Panc1 (cell line): Measurements from ENCODE around the gene CALCOCO2. TPM values are rescaled to one million over a fixed set of nuclear protein-coding genes. Genes with fewer than 3 reads are reported as not detected.
A peak's percentile ranks its signal among the peaks of the same experiment; 100 is the strongest.

ENCODE experiments used
- ATAC-seq: fragments of 200-7000 bp; cut with Tn5 transposase; 2 replicates; pipeline ENCODE4 v1.9.1; 2020; ENCODE audit warnings: mild to moderate bottlenecking, moderate library complexity
- BruUV-seq: library from RNA; stranded (reverse); fragments of 400-500 nt; replicated peaks from 2 replicates; lab custom pipeline; 2021; lab: Mats Ljungman, UMichigan
- CTCF ChIA-PET: fragments of 300-600 bp; sonication (Branson Sonifier 250); formaldehyde crosslinking; loops from one replicate; lab custom pipeline; 2022; ENCODE audit warnings: antibody characterized with exemption; lab: Charles Lee
- POLR2A ChIA-PET: fragments of 300-600 bp; sonication (Branson Sonifier 250); formaldehyde crosslinking; loops from one replicate; lab custom pipeline; 2022; ENCODE audit warnings: antibody characterized with exemption; lab: Charles Lee
- DNase-seq: peaks from one replicate; pipeline ENCODE4 v3.0.0-alpha.2; 2010; ENCODE audit warnings: low read depth, low spot score
- H3K27ac ChIP-seq: 2 replicates; pipeline ENCODE4 v1.5.1; 2011; ENCODE audit warnings: mild to moderate bottlenecking, low read length, inconsistent platforms
- H3K27me3 ChIP-seq: fragments of 200-500 bp; sonication (Bioruptor generic); 2 replicates; pipeline ENCODE4 v1.6.0; 2014; ENCODE audit warnings: low read length, inconsistent platforms; ENCODE audit not compliant: control insufficient read depth, insufficient read depth
- H3K36me3 ChIP-seq: fragments of 200-500 bp; sonication (Bioruptor generic); 2 replicates; pipeline ENCODE4 v1.5.1; 2014; ENCODE audit warnings: inconsistent platforms, mild to moderate bottlenecking, low read length, moderate library complexity; ENCODE audit not compliant: control insufficient read depth, insufficient read depth
- H3K4me1 ChIP-seq: 2 replicates; pipeline ENCODE4 v1.5.1; 2011; ENCODE audit warnings: inconsistent platforms, mild to moderate bottlenecking, low read length, moderate library complexity; ENCODE audit not compliant: control insufficient read depth, insufficient read depth
- H3K4me3 ChIP-seq, 2 experiments: 2 replicates each; pipeline ENCODE4 v1.5.1; 2011 to 2012; ENCODE audit warnings: low read depth in 2 of 2, low read length in 2 of 2, mild to moderate bottlenecking in 2 of 2, inconsistent platforms in 1 of 2, moderate library complexity in 1 of 2
- H3K9me3 ChIP-seq: fragments of 200-500 bp; sonication (Bioruptor generic); 2 replicates; pipeline ENCODE4 v1.5.1; 2014; ENCODE audit warnings: low read depth, mild to moderate bottlenecking, inconsistent platforms, low read length, moderate library complexity; ENCODE audit not compliant: control insufficient read depth, insufficient read depth
- CTCF ChIP-seq: fragments of 450-650 bp; IDR thresholded peaks from 2 replicates; pipeline ENCODE4 v1.5.1; 2017; ENCODE audit warnings: mild to moderate bottlenecking
- POLR2AphosphoS5 ChIP-seq: IDR thresholded peaks from 2 replicates; pipeline ENCODE4 v1.6.1; 2012; ENCODE audit warnings: mild to moderate bottlenecking, low read depth, low read length, moderate library complexity
- REST ChIP-seq, 2 experiments: IDR thresholded peaks; 2 replicates each; pipeline ENCODE4 v1.6.1; 2011 to 2012; ENCODE audit warnings: low read depth in 2 of 2, control low read depth in 1 of 2, low read length in 1 of 2, mild to moderate bottlenecking in 1 of 2, moderate library complexity in 1 of 2; ENCODE audit not compliant: insufficient read depth in 1 of 2
- SIN3A ChIP-seq: IDR thresholded peaks from 2 replicates; pipeline ENCODE4 v1.6.1; 2012; ENCODE audit warnings: low read depth, mild to moderate bottlenecking, low read length, moderate library complexity, borderline replicate concordance; ENCODE audit not compliant: insufficient read depth
- TCF7L2 ChIP-seq: IDR thresholded peaks from 2 replicates; pipeline ENCODE4 v1.6.1; 2011; ENCODE audit warnings: mild to moderate bottlenecking, low read depth, low read length, inconsistent platforms
- in situ Hi-C: cut with HindIII; loops from 2 replicates; pipeline ENCODE4 v1.10.0; 2016; ENCODE audit warnings: low sequenced_read_pairs, low pct_unique_long_range_greater_than_20kb
- intact Hi-C: fragments of 100-400 bp; cut with micrococcal nuclease; formaldehyde crosslinking; loops from one replicate; pipeline ENCODE4 v1.10.0; 2022; ENCODE audit not compliant: unreplicated experiment
- total RNA-seq: library from RNA; stranded (reverse); gene quantifications from one replicate; pipeline ENCODE4 v1.2.1, GENCODE V29; 2021; ENCODE audit not compliant: unreplicated experiment

Gene CALCOCO2
- total RNA-seq, 1 experiment from 2014 or later: 282 TPM

GRCh38 chr17:48816438-48816773, 14.4 kb upstream of the CALCOCO2 start:
- H3K9me3 ChIP-seq: no peaks in the 10 kb centered on the region
- no peak for ATAC-seq
- POLR2A ChIA-PET: no interaction called here
- no peak for DNase-seq
- BruUV-seq: no TSS peak
- peak overlapping the region; percentile 47 to 63 for H3K4me3 ChIP-seq
- intact Hi-C loops (no loop called here), in situ Hi-C loops (loop anchor here (10.0 kb wide), 1 partner anchor 68 kb away; no protein-coding TSS in a partner anchor)
- H3K27ac ChIP-seq: peak overlapping the region; percentile 25; the same call in 1 of the 2 replicates
- CTCF ChIA-PET: interaction anchor here (0.6 to 8.9 kb wide), 3 partner anchors 13 to 68 kb away, joined by 4 to 111 read pairs (median 12); no protein-coding TSS in a partner anchor
- peaks cover 8% of the 10 kb centered on the region; the same call in 1 of the 2 replicates for H3K27me3 ChIP-seq
- H3K4me1 ChIP-seq: peaks cover 16% of the 10 kb centered on the region
- H3K36me3 ChIP-seq: no peaks in the 10 kb centered on the region
- TF ChIP-seq SIN3A (no peak), CTCF (no peak), REST (IDR thresholded peaks at IDR 0.05; ENCODE audit: insufficient read depth in 1 of 2, low read depth in 2 of 2, low read length in 1 of 2) (no peak), POLR2AphosphoS5 (no peak), TCF7L2 (no peak)

DNA sequence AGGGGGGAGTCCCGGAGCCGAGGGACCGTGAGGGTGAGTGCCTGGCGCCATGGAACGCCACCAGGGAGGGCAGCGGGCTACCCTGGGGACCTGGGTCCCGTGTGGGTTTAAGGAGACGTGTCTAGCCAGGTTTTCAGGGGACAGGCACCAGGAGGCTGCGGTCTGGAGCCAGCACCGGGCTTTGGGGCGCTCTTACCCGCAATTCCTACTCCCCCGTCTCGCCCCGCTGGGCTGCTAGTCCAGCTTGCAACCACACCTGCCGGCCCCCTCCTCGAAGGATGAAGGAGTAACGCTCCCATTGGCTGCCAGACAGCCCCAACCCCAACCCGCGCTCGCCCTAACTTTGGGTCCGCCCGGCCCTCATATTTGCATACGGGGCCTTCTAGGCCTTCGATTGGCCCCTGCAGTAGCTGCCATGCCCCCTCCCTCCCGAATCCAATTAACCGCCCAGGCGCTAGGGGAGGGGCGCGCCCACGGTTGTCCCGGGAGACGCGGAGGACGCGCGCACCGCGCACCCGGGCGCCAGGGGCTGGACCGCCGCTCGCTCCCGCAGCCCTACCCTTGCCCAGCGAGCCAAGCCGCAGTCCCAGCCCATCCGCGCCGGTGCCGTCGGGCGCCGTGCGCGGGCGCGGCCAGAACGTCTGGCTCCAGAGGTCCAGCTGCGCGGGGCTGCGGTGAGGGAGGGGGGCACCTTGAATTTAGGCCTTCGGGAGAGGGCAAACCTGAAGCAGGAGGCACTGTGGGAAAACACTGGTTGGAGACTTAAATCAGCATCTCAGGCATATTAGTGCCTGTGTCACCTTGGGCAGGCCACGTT, 13.9 kb upstream of the CALCOCO2 start, which contains the start of gene TTLL6:
TSS of gene TTLL6 (minus strand) at position 456 of the 817 bp plus-strand sequence. CDS start at position 299, 157 bp downstream.
- TF ChIP-seq TCF7L2: no peak; the same call in 1 of the 2 replicates
- TF ChIP-seq SIN3A: peak; percentile 62; the same call in 1 of the 2 replicates
- Histone ChIP-seq H3K4me1 (peaks cover 16% of the 10 kb centered on the region), H3K4me3 (peak within 1 kb of the TSS; percentile 47 to 63), H3K9me3 (no peaks in the 10 kb centered on the region), H3K27ac (peak within 1 kb of the TSS; percentile 25; the same call in 1 of the 2 replicates), H3K27me3 (peaks cover 8% of the 10 kb centered on the region; the same call in 1 of the 2 replicates), H3K36me3 (no peaks in the 10 kb centered on the region)
- ChIA-PET POLR2A (interaction anchor here (0.6 kb wide), 2 partner anchors 17 to 65 kb away, joined by 8 to 11 read pairs; no protein-coding TSS in a partner anchor), CTCF (interaction anchor here (0.6 to 8.9 kb wide), 4 partner anchors 13 to 136 kb away, joined by 3 to 111 read pairs (median 6); no protein-coding TSS in a partner anchor)
- no peak for DNase-seq
- in situ Hi-C loops (loop anchor here (10.0 kb wide), 1 partner anchor 68 kb away; no protein-coding TSS in a partner anchor), intact Hi-C loops (no loop called here)
- BruUV-seq: no TSS peak
- peak; percentile 93 for ATAC-seq
